Activated T-cell treated with anti-CD3 and anti-CD28 coated beads for 48 hours (primary cell): ENCODE measurements around the gene CALML5.

Experiments
- DNase-seq: peaks from one replicate; pipeline ENCODE4 v3.0.0-alpha.2; 2020; ENCODE audit warnings: low read depth

The CALML5 gene

GRCh38 chr10:5499493-5500140 lies at the start of gene CALML5:
Gene CALML5 (minus strand): TSS chr10:5499570. CDS start chr10:5499438, 132 bp downstream.
- DNase-seq: no peak

- DNase-seq: no peak
Measured at GRCh38 chr10:5547931-5548660, 48.7 kb upstream of the CALML5 start.

- DNase-seq: no peak
Measured at GRCh38 chr10:5547681-5547930, 48.2 kb upstream of the CALML5 start.

- no peak for DNase-seq
Measured at GRCh38 chr10:5546891-5547680, 47.7 kb upstream of the CALML5 start.

- no peak for DNase-seq
Measured at GRCh38 chr10:5545778-5546710, 46.7 kb upstream of the CALML5 start.

GRCh38 chr10:5545426-5545777 lies 46.0 kb upstream of the CALML5 start:
- DNase-seq: no peak

- DNase-seq: no peak
Measured at GRCh38 chr10:5545011-5545410, 45.6 kb upstream of the CALML5 start.

GRCh38 chr10:5544216-5544805 lies 44.9 kb upstream of the CALML5 start:
- DNase-seq: no peak

GRCh38 chr10:5543623-5544022 lies 44.3 kb upstream of the CALML5 start:
- DNase-seq: no peak

GRCh38 chr10:5542100-5542499 lies 42.7 kb upstream of the CALML5 start:
- DNase-seq: no peak

GRCh38 chr10:5540891-5541290 lies 41.5 kb upstream of the CALML5 start:
- no peak for DNase-seq

GRCh38 chr10:5540080-5540479 lies 40.7 kb upstream of the CALML5 start:
- DNase-seq: no peak

- DNase-seq: no peak
Measured at GRCh38 chr10:5538892-5539651, 39.7 kb upstream of the CALML5 start.

GRCh38 chr10:5538446-5538845 lies 39.1 kb upstream of the CALML5 start:
- no peak for DNase-seq

- DNase-seq: no peak
Measured at GRCh38 chr10:5537684-5538083, 38.3 kb upstream of the CALML5 start.

GRCh38 chr10:5536486-5537081 lies 37.2 kb upstream of the CALML5 start:
- DNase-seq: no peak

GRCh38 chr10:5534880-5535856 lies 35.8 kb upstream of the CALML5 start:
- no peak for DNase-seq

- no peak for DNase-seq
Measured at GRCh38 chr10:5534051-5534821, 34.9 kb upstream of the CALML5 start.
